ENCODE results near the gene KAT8.

Gene KAT8

GRCh38 chr16:31108794-31109558, 8.5 kb upstream of the KAT8 start:
- DNase-seq: no peak

GRCh38 chr16:31109622-31110021, 7.8 kb upstream of the KAT8 start:
- DNase-seq: no peak

GRCh38 chr16:31110106-31111034, 7.1 kb upstream of the KAT8 start:
- DNase-seq: no peak

GRCh38 chr16:31111881-31112466, 5.5 kb upstream of the KAT8 start:
- no peak for DNase-seq

GRCh38 chr16:31112711-31113110, 4.8 kb upstream of the KAT8 start:
- no peak for DNase-seq

- no peak for DNase-seq
These were observed 4.0 kb upstream of the KAT8 start for GRCh38 chr16:31113121-31114120.

GRCh38 chr16:31114468-31114867, 3.0 kb upstream of the KAT8 start:
- DNase-seq: no peak

GRCh38 chr16:31118223-31119155, 1.0 kb downstream of the KAT8 start:
- DNase-seq: no peak

- no peak for DNase-seq
These were observed 2.7 kb downstream of the KAT8 start for GRCh38 chr16:31120129-31120528.

- DNase-seq: no peak
These were observed 8.4 kb downstream of the KAT8 start for GRCh38 chr16:31125844-31126243.

GRCh38 chr16:31127182-31127581, 9.7 kb downstream of the KAT8 start:
- no peak for DNase-seq

GRCh38 chr16:31128711-31129567, 11.5 kb downstream of the KAT8 start:
- DNase-seq: no peak

GRCh38 chr16:31129568-31130335, 12.3 kb downstream of the KAT8 start:
- no peak for DNase-seq

- DNase-seq: no peak
These were observed 12.9 kb downstream of the KAT8 start for GRCh38 chr16:31130336-31130891.

- DNase-seq: no peak
These were observed 13.4 kb downstream of the KAT8 start for GRCh38 chr16:31130899-31131298.

- no peak for DNase-seq
These were observed 14.0 kb downstream of the KAT8 start for GRCh38 chr16:31131416-31131815.

GRCh38 chr16:31131841-31132271, 14.4 kb downstream of the KAT8 start:
- DNase-seq: no peak

GRCh38 chr16:31132303-31132979, 15.0 kb downstream of the KAT8 start:
- no peak for DNase-seq

Data from stimulated activated CD4-positive, alpha-beta T cell treated with anti-CD3 and anti-CD28 coated beads, Interleukin-4, amount 100 ng/mL, for 1 hour (primary cell).